ENCODE results near the gene E2F4. TPM values are rescaled to one million over a fixed set of nuclear protein-coding genes. Genes with fewer than 3 reads are reported as not detected.

E2F4 gene
- total RNA-seq, 1 donor from 2014 or later, result 51.2 TPM

DNA sequence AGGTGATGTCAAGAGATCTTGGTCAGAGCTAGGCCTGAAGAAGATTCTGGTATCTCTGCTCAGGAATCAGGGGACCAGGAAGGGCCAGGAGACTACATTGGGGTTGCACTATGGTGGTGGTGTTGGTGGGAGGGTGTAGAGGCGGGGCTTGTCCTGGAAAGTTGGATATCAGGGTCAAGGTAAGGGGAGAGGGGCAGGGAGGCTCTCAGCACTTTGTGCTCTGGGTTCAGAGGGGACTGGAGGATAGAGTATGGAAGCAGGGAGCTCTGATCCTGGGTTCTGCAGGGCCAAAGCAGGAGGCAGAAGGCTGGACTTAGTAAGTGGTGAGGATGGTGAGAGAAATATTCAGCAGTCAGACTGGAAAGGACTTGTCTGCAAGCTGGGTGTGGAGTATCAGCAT lies 18.6 kb upstream of the E2F4 start:
- Mint-ChIP-seq H3K4me3 (ENCODE audit: unreplicated experiment) (peak overlapping the region; percentile 78), H3K9me3 (ENCODE audit: unreplicated experiment) (peaks cover 2% of the 10 kb centered on the region), H3K4me1 (ENCODE audit: low read depth, unreplicated experiment) (peaks cover 25% of the 10 kb centered on the region), H3K36me3 (ENCODE audit: low read depth, unreplicated experiment) (peaks cover 17% of the 10 kb centered on the region), H3K27ac (ENCODE audit: unreplicated experiment) (peak overlapping the region; percentile 67), H3K27me3 (ENCODE audit: low read depth, unreplicated experiment) (peaks cover 24% of the 10 kb centered on the region)
- Histone ChIP-seq H3K79me2 (ENCODE audit: insufficient read depth, low read length) (no peaks in the 10 kb centered on the region), H3K4me2 (ENCODE audit: low read length) (peak overlapping the region; percentile 86), H3K9me3 (ENCODE audit: insufficient read depth, low read depth, low read length) (no peaks in the 10 kb centered on the region), H3K27ac (ENCODE audit: low read depth, low read length) (no peak overlapping the region), H3K27me3 (ENCODE audit: insufficient read depth, low read length) (peaks cover 9% of the 10 kb centered on the region), H4K20me1 (ENCODE audit: insufficient read depth, low read length) (peaks cover 27% of the 10 kb centered on the region), H3K4me3 (ENCODE audit: insufficient read depth, low read depth, low read length) (no peak overlapping the region), H3K9ac (ENCODE audit: low read length) (peak overlapping the region; percentile 29), H3K36me3 (ENCODE audit: insufficient read depth, low read length) (no peaks in the 10 kb centered on the region), H2AFZ (ENCODE audit: low read depth, low read length) (peak overlapping the region; percentile 78), H3K4me1 (ENCODE audit: insufficient read depth, low read length) (peaks cover 31% of the 10 kb centered on the region)
- FAIRE-seq (no peak), DNase-seq (ENCODE audit: low read depth) (no peak)
- TF ChIP-seq EZH2 (IDR thresholded peaks at IDR 0.05; ENCODE audit: insufficient read depth, low read length), result no peak
- TF ChIP-seq, protein P1, sequence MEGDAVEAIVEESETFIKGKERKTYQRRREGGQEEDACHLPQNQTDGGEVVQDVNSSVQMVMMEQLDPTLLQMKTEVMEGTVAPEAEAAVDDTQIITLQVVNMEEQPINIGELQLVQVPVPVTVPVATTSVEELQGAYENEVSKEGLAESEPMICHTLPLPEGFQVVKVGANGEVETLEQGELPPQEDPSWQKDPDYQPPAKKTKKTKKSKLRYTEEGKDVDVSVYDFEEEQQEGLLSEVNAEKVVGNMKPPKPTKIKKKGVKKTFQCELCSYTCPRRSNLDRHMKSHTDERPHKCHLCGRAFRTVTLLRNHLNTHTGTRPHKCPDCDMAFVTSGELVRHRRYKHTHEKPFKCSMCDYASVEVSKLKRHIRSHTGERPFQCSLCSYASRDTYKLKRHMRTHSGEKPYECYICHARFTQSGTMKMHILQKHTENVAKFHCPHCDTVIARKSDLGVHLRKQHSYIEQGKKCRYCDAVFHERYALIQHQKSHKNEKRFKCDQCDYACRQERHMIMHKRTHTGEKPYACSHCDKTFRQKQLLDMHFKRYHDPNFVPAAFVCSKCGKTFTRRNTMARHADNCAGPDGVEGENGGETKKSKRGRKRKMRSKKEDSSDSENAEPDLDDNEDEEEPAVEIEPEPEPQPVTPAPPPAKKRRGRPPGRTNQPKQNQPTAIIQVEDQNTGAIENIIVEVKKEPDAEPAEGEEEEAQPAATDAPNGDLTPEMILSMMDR (IDR thresholded peaks at IDR 0.05; ENCODE audit: insufficient read depth, low read depth, low read length), result no peak

DNA sequence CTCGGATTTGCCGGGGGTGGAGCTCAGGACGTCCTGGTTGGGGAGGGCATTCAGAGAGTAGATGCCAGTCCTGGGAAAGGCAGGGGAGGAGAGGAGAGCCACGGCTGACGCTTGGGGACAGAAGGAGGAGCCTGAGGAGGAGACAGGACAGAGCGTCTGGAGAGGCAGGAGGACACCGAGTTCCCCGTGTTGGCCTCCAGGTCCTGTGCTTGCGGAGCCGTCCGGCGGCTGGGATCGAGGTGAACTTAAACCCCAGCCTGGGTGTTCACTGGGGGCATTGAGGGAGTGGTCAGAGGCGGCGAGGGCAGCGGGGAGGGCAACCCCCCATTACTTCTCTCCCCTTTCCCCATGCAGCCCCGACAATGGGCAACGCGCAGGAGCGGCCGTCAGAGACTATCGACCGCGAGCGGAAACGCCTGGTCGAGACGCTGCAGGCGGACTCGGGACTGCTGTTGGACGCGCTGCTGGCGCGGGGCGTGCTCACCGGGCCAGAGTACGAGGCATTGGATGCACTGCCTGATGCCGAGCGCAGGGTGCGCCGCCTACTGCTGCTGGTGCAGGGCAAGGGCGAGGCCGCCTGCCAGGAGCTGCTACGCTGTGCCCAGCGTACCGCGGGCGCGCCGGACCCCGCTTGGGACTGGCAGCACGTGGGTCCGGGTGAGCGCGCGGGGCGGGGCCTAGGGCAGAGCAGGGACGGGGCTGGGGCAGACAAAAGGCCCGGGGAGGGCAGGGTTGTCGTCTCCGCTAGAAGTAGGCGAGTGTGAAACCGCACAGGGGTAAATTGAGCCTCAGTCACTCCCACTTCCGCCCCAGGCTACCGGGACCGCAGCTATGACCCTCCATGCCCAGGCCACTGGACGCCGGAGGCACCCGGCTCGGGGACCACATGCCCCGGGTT lies 17.9 kb upstream of the E2F4 start:
- Histone ChIP-seq H3K9me3 (ENCODE audit: insufficient read depth, low read depth, low read length) (no peaks in the 10 kb centered on the region), H3K4me1 (ENCODE audit: insufficient read depth, low read length) (peaks cover 31% of the 10 kb centered on the region), H3K9ac (ENCODE audit: low read length) (peak overlapping the region; percentile 29), H2AFZ (ENCODE audit: low read depth, low read length) (peak overlapping the region; percentile 78), H3K36me3 (ENCODE audit: insufficient read depth, low read length) (no peaks in the 10 kb centered on the region), H3K4me3 (ENCODE audit: insufficient read depth, low read depth, low read length) (peak overlapping the region; percentile 59), H3K27ac (ENCODE audit: low read depth, low read length) (no peak overlapping the region), H3K79me2 (ENCODE audit: insufficient read depth, low read length) (no peaks in the 10 kb centered on the region), H3K27me3 (ENCODE audit: insufficient read depth, low read length) (peaks cover 2% of the 10 kb centered on the region), H4K20me1 (ENCODE audit: insufficient read depth, low read length) (peaks cover 34% of the 10 kb centered on the region), H3K4me2 (ENCODE audit: low read length) (peak overlapping the region; percentile 86)
- peak overlapping the region; percentile 21 for H3K27ac Mint-ChIP-seq (ENCODE audit: unreplicated experiment)
- peaks cover 2% of the 10 kb centered on the region for H3K9me3 Mint-ChIP-seq (ENCODE audit: unreplicated experiment)
- TF ChIP-seq EZH2 (IDR thresholded peaks at IDR 0.05; ENCODE audit: insufficient read depth, low read length), result no peak
- TF ChIP-seq, protein P1 (IDR thresholded peaks at IDR 0.05; ENCODE audit: insufficient read depth, low read depth, low read length), result no peak
- peak; percentile 78 for DNase-seq (ENCODE audit: low read depth)
- peaks cover 25% of the 10 kb centered on the region for H3K4me1 Mint-ChIP-seq (ENCODE audit: low read depth, unreplicated experiment)
- no peak for FAIRE-seq
- H3K36me3 Mint-ChIP-seq (ENCODE audit: low read depth, unreplicated experiment), result peaks cover 20% of the 10 kb centered on the region
- H3K27me3 Mint-ChIP-seq (ENCODE audit: low read depth, unreplicated experiment), result peaks cover 28% of the 10 kb centered on the region
- H3K4me3 Mint-ChIP-seq (ENCODE audit: unreplicated experiment), result peak overlapping the region; percentile 78
